GM18519 (cell line): ENCODE results near the gene CEP68.
A peak's percentile ranks its signal among the peaks of the same experiment; 100 is the strongest.
"Not testable (repeated sequence)": the region's sequence is repeated elsewhere in the genome, so short reads cannot be mapped to it uniquely, and the experiment has no call there.

ENCODE experiments used
- ATAC-seq: cut with Tn5 transposase; IDR thresholded peaks from one replicate; pipeline ENCODE4 v1.9.1; 2021; ENCODE audit warnings: mild to moderate bottlenecking, moderate library complexity; ENCODE audit not compliant: unreplicated experiment, low FRiP score

Gene CEP68

DNA sequence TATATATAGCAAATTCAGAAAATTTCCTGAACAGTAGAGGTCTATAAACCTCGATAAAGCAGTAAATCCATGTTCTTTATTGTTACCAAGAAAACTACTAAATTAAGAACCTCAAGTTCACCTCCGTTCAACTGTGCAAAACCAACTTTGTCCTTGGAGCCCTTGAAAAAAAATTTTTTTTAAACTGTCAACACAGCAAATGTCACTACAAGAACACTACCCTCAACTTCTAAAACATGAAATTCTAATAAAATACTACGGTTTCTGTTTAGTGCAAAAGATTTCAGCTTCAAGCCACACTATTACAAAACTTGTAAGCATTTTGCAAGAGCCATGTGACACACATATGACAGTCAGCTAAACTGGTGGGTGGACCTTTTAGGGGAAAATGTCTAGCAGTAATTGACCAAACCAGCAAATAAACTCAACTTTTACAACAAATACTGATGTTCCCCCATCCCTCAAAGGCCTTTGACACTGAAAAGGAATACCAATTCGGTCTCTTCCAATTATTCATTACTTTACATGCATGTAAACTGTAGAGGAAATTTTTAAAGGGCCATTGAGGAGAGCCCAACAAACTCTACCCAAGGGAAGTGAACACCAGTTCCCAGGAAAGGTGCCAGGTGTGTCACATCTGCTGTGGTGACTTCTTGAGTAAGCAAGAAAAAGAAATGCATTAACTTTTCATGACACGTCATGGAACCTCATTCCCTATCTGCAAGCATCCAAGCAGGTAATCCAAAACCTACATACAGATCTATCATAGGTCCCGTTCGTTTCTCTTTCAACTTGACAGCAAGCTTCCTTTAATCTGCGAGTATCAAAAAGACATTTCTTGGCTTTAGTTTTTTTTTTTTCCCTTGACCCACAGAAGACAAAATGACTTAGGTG is 72.3 kb downstream of the CEP68 start:
- ATAC-seq: no peak

DNA sequence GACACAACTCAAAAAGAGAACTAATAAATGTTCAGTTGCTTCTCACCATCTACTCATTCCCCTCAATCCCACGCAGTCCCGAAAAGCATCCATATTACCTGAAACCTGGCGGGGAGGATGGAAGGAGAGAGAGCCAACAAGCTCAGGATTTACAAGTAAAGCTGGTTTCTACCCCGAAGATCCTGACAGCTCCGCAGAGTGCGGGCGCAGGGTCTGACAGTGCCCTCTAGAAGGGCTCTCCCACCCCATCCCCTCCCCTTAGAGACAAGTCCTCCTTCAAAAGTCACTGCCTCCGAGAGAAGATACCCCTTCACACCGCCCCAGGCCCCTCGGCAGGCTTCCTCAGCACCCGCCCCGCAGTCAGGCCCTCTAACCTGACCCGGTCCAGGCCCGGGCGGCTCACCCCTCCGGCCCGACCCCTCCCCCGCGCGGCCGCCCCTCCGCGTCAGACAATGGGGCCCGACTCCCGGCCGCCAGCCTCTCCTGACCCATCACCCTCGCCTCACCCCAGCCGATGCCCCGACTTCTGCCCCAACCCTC is 73.1 kb downstream of the CEP68 start:
- no peak for ATAC-seq

DNA sequence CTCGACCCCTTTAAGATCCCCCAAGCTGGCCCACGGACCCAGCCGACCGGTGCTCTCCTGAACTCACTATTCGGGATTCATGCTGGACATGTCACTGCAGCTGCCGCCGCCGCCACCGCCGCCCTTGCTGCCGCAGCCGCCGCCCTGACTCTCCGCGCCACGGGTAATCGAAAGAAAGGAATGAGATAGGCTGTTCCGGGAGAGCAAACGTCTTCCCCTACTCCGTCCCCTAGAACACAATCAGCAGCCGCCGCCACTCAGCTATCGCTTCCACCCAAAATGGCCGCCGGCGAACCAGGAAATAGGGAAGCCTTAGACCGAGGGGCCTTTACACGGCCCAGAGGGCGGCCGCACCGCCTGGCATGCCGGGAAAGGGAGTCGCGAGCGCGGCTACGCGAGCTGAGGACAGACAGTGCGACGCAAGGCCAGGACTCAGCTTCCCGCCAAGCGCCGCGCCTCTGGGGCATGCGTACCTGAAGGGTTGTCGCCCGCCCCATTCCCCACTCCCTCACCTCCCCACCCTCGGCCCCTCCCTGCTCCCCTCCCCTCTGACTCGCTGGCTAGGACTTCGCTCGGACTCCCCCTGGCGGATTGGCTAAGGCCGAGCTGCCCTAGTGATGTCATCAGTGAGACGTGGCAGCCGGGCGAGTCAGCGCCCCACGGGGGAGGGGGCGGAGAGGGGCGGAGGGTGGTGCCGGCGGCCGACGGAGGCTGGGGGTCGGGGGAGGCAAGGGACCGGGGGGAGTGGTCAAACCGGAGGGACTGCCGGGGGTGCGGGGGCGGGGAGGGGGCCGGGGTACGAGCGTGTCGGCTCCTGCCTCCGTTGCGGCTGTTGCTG is 73.8 kb downstream of the CEP68 start, which contains the start of gene RAB1A:
TSS of gene RAB1A (minus strand) at position 281 of the 838 bp plus-strand sequence. CDS start at position 90, 191 bp downstream.
- ATAC-seq: peak; percentile 95

DNA sequence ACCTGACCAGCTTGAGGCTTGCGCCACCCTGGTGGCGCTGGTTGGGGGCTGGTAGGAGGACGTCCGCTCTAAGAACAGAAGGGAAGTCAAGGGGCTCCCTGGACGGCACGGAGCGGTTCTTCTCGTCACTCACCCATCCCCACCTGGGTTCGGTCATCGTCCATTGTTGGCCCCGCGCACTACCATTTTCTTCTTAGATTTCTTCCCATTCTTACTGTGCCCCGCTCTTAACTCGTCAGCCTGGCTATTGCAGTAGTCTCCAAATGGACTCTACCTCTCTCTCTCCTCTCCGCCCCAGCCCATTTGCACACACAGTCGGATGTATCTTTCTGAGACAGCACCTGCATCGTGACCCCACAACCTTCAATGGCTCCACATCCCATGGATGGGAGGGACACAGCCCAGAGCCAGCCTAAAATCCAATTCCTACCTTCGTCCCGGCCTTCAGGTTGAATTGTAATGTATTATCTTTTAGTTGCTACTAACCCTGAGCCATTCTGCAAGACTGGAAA is 74.5 kb downstream of the CEP68 start:
- no peak for ATAC-seq

DNA sequence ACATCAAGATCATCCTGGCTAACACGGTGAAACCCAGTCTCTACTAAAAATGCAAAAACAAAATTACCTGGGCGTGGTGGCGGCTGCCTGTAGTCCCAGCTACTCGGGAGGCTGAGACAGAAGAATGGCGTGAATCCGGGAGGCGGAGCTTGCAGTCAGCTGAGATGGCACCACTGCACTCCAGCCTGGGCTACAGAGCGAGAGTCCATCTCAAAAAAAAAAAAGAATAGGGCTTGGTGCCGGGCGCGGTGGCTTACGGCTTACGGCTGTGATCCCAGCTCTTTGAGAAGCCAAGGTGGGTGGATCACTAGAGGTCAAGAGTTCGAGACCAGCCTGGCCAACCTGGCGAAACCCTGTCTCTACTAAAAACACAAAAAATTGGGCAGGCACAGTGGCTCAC is 76.7 kb downstream of the CEP68 start:
- not testable (repeated sequence) for ATAC-seq

DNA sequence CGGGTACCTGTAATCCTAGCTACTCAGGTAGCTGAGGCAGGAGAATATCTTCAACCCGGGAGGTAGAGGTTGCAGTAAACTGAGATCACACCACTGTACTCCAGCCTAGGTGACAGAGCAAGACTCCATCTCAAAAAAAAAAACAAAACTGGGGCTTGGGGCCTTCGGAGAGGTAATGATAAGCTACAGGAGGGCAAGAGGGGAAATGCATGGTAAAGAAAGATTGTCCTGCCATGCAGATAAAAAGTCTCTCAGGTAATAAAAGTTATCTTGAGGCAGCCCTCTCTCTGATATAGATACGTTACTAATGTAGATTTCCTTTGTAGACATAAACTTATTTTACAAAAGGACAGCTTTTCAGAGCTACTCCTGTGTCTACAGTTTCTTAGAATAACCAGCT is 77.4 kb downstream of the CEP68 start:
- ATAC-seq: no peak

DNA sequence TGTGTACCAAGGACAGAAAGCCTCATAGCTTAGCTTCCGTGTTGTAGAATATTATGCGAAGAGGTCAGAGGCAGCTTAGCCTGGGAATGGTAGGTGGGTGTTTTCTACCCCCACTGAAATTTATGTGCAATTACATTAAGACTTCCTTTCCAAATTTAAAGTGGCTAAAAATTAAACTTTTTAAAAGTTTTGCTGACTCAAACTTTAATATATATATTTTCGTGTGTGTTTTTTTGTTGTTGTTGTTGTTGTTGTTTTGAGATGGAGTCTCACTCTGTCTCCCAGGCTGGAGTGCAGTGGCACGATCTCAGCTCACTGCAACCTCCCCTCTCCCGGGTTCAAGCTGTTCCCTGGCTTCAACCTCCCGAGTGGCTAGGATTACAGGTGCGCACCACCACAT is 77.9 kb downstream of the CEP68 start:
- ATAC-seq: no peak

DNA sequence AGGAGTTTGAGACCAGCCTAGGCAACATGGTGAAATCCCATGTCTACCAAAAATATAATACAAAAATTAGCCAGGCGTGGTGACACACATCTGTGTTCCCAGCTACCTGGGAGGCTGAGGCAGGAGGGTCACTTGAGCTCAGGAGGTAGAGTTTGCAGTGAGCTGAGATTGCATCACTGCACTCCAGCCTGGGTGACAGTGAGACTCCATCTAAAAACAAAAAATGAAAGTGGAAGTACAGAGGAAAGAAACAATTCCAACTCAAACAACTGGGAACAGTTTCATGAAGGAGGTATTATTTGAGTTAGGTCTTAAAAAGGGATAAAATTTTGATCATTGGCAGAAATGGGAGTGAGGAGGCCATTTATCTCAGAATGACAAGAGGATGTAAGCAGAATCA is 80.0 kb downstream of the CEP68 start:
- no peak for ATAC-seq
